Spleen (tissue), 11 donors: ENCODE data around the gene DBNL. TPM values are rescaled to one million over a fixed set of nuclear protein-coding genes. Genes with fewer than 3 reads are reported as not detected.

Experiments
- DNase-seq: peaks from one replicate; pipeline ENCODE4 v3.0.0-alpha.2; 2020
- H3K27ac ChIP-seq, 8 donors: fragments of 200-600 bp; sonication (generic) in 7 of 8; 1 replicate in 4 of 8; 2 replicates in 4 of 8; pipeline versions ENCODE4 v1.5.0 to v1.8.0; 2016 to 2021; ENCODE audit warnings: inconsistent platforms in 4 of 8, mild to moderate bottlenecking in 4 of 8, moderate library complexity in 1 of 8
- H3K27me3 ChIP-seq, 7 donors: fragments of 200-600 bp; sonication (generic) in 6 of 7; replicated peaks in 1 of 7; 1 replicate in 4 of 7; 2 replicates in 3 of 7; pipeline versions ENCODE4 v1.5.0 to v1.8.0; 2016 to 2021; ENCODE audit warnings: inconsistent platforms in 3 of 7, mild to moderate bottlenecking in 1 of 7
- H3K36me3 ChIP-seq, 6 donors: fragments of 200-600 bp; sonication (generic) in 5 of 6; 1 replicate in 4 of 6; 2 replicates in 2 of 6; pipeline versions ENCODE4 v1.5.0 to v1.8.0; 2016 to 2021; ENCODE audit warnings: inconsistent platforms in 2 of 6
- H3K4me1 ChIP-seq, 6 donors: fragments of 200-600 bp; sonication (generic) in 5 of 6; 1 replicate in 3 of 6; 2 replicates in 3 of 6; pipeline versions ENCODE4 v1.5.0 to v1.8.0; 2016 to 2021; ENCODE audit warnings: inconsistent platforms in 3 of 6
- H3K4me3 ChIP-seq, 8 donors: fragments of 200-600 bp; sonication (generic) in 7 of 8; 1 replicate in 4 of 8; 2 replicates in 4 of 8; pipeline versions ENCODE4 v1.5.0 to v1.8.0; 2016 to 2021; ENCODE audit warnings: inconsistent platforms in 4 of 8, mild to moderate bottlenecking in 4 of 8, moderate library complexity in 2 of 8
- H3K9me3 ChIP-seq, 8 donors: fragments of 200-600 bp; sonication (generic) in 7 of 8; 1 replicate in 4 of 8; 2 replicates in 4 of 8; pipeline versions ENCODE4 v1.5.0 to v1.8.0; 2016 to 2021; ENCODE audit warnings: inconsistent platforms in 4 of 8
- CTCF ChIP-seq, 11 experiments: fragments of 200-600 bp in 7 of 11; fragments of 450-650 bp in 4 of 11; sonication (generic) in 4 of 11; IDR thresholded peaks in 8 of 11; conservative IDR thresholded peaks in 3 of 11; 1 replicate in 7 of 11; 2 replicates in 4 of 11; pipeline versions ENCODE4 v1.4.0 to v1.8.0; 2016 to 2021; ENCODE audit warnings: antibody characterized with exemption in 11 of 11, inconsistent platforms in 4 of 11, mild to moderate bottlenecking in 1 of 11
- POLR2A ChIP-seq, 3 donors: fragments of 450-650 bp; IDR thresholded peaks; one replicate each; pipeline ENCODE4 v1.5.1; 2017; ENCODE audit warnings: antibody characterized with exemption in 3 of 3, mild to moderate bottlenecking in 1 of 3
- POLR2AphosphoS5 ChIP-seq, 3 donors: sonication (generic); formaldehyde crosslinking; IDR thresholded peaks; one replicate each; pipeline ENCODE4 v1.5.1; 2017; ENCODE audit warnings: antibody characterized with exemption in 3 of 3
- WGBS, 5 donors: extraction: QIAGEN DNeasy Blood & Tissue Kit in 3 of 5; methylation state at CpG; one replicate each; pipeline versions ENCODE4 v1.1.5 to v1.1.7; 2013 to 2018; 5-methylcytosine and 5-hydroxymethylcytosine counted together
- intact Hi-C: fragments of 100-400 bp; cut with DNase I; formaldehyde crosslinking; loops from one replicate; pipeline ENCODE4 v1.15.0; 2023; ENCODE audit warnings: low total_unique reads
- polyA plus RNA-seq, 3 donors: library from polyadenylated mRNA; stranded (reverse); fragments of 200-250 nt; gene quantifications; one replicate each; pipeline ENCODE4 v1.2.1, GENCODE V29; 2013
- total RNA-seq, 7 donors: library from RNA; depleted of rRNA in 3 of 7; stranded (reverse); fragments of >200 nt in 3 of 7; fragmentation: NEBNext Ultra II Directional in 4 of 7; extraction: Animal tissue kit (Norgen Biotek cat#: 25700) in 4 of 7; gene quantifications; one replicate each; pipeline versions ENCODE4 v1.1.0 to v1.2.1, GENCODE V29; 2016 to 2021
- donor health status: healthy with polysubstance abuse.
- donor health status: DM: no; HTN: no; CAD: no; lungs with moderate emphysema.
- donor health status: DM: no; HTN: no; CAD: no.
- donor health status: Bipolar disorder and iron deficiency.
- donor health status: healthy.
- donor health status: DM: no; HTN: no; CAD: no.
- donor health status: DM: yes; HTN: yes; CAD: no.

The DBNL gene
- total and polyA plus RNA-seq, 10 donors: 118 to 257 (median 206) TPM

- Histone ChIP-seq H3K27me3 (peaks cover 0 to 16% (median 2%) of the 10 kb centered on the region in 7 donors), H3K4me1 (peaks cover under 1 to 80% (median 48%) of the 10 kb centered on the region in 6 donors), H3K36me3 (no peaks in the 10 kb centered on the region), H3K27ac (peak overlapping the region in 2 of 8 donors; percentile 1 to 85), H3K4me3 (no peak overlapping the region), H3K9me3 (no peaks in the 10 kb centered on the region)
- intact Hi-C loops: no loop called here
- DNase-seq: no peak
- 37 to 58% (median 53%) methylated on average over 4 of the region's 4 CpGs for WGBS, 5 donors
- no peak for TF ChIP-seq CTCF (IDR thresholded peaks at IDR 0.05 in 8 of 11, conservative IDR thresholded peaks at IDR 0.05 in 3 of 11)
- TF ChIP-seq POLR2AphosphoS5 (IDR thresholded peaks at IDR 0.05): no peak
- TF ChIP-seq POLR2A (IDR thresholded peaks at IDR 0.05): no peak
Measured at GRCh38 chr7:44099669-44100068, 55.2 kb downstream of the DBNL start.

- H3K27ac ChIP-seq: peak overlapping the region; percentile 6 to 85 (median 66)
- DNase-seq: peak; percentile 78
- no peak overlapping the region for H3K4me3 ChIP-seq
- no peaks in the 10 kb centered on the region for H3K36me3 ChIP-seq
- H3K27me3 ChIP-seq: peaks cover 0 to 26% (median 4%) of the 10 kb centered on the region in 7 donors
- intact Hi-C loops: no loop called here
- H3K9me3 ChIP-seq: no peaks in the 10 kb centered on the region
- 48 to 61% (median 58%) methylated on average over 9 to 10 of the region's 10 CpGs for WGBS, 5 donors
- TF ChIP-seq CTCF (IDR thresholded peaks at IDR 0.05 in 8 of 11, conservative IDR thresholded peaks at IDR 0.05 in 3 of 11) (no peak), POLR2AphosphoS5 (IDR thresholded peaks at IDR 0.05) (peak in 2 of 3 donors; percentile 16 to 26)
- peaks cover 4 to 80% (median 53%) of the 10 kb centered on the region in 6 donors for H3K4me1 ChIP-seq
Measured at GRCh38 chr7:44100458-44101302, 56.2 kb downstream of the DBNL start.

- intact Hi-C loops: no loop called here
- TF ChIP-seq POLR2A (IDR thresholded peaks at IDR 0.05) (no peak), POLR2AphosphoS5 (IDR thresholded peaks at IDR 0.05) (no peak), CTCF (IDR thresholded peaks at IDR 0.05 in 8 of 11, conservative IDR thresholded peaks at IDR 0.05 in 3 of 11) (no peak)
- DNase-seq: no peak
- Histone ChIP-seq H3K36me3 (no peaks in the 10 kb centered on the region), H3K4me1 (peaks cover 4 to 80% (median 54%) of the 10 kb centered on the region in 6 donors), H3K9me3 (no peaks in the 10 kb centered on the region), H3K4me3 (no peak overlapping the region), H3K27ac (peak overlapping the region; percentile 6 to 85 (median 66)), H3K27me3 (peaks cover 0 to 29% (median 4%) of the 10 kb centered on the region in 7 donors)
- WGBS, 5 donors: 85 to 100% (median 85%) methylated on average over 3 of the region's 3 CpGs
Measured at GRCh38 chr7:44101303-44101965, 56.9 kb downstream of the DBNL start.
